Erythroblast (primary cell): ENCODE results near the gene SEC31B.

Experiments used
- GATA1 ChIP-seq: IDR thresholded peaks from 2 replicates; pipeline ENCODE4 v1.6.1; 2011; ENCODE audit warnings: low read depth, mild to moderate bottlenecking, control low read depth, low read length, moderate library complexity
- POLR2A ChIP-seq: IDR thresholded peaks from 2 replicates; pipeline ENCODE4 v1.6.1; 2011; ENCODE audit warnings: mild to moderate bottlenecking, low read length

DNA sequence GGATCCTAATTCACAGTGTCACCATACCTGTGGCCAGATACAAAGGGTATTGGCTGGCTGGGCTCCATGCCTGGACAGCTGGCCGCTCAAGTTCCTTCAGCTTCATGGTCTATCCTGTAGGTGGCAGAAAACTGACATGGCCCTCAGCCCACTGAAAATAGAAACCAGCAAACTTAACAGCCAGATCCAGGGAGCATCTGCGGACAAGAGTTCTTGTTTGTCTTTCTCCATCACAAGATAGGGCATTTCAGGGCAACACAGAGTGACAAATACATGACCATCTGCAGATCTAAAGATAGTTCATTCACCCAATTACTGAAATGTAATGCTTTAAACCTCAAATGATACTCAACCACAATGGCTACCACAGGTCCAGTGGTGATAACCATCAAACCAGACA, 2.8 kb downstream of the SEC31B start:
- no peak for TF ChIP-seq POLR2A
- TF ChIP-seq GATA1 = no peak
